ENCODE measurements around the gene CFAP100.

The CFAP100 gene

GRCh38 chr3:126445506-126445905 lies 50.8 kb downstream of the CFAP100 start:
- H3K4me1 Mint-ChIP-seq = no peaks in the 10 kb centered on the region
- no peaks in the 10 kb centered on the region for H3K9me3 Mint-ChIP-seq
- ATAC-seq = no peak
- H3K27me3 Mint-ChIP-seq = no peaks in the 10 kb centered on the region
- peaks cover 36% of the 10 kb centered on the region for H3K36me3 Mint-ChIP-seq
- H3K4me3 Mint-ChIP-seq = no peak overlapping the region
- no peak overlapping the region for H3K27ac Mint-ChIP-seq

DNA sequence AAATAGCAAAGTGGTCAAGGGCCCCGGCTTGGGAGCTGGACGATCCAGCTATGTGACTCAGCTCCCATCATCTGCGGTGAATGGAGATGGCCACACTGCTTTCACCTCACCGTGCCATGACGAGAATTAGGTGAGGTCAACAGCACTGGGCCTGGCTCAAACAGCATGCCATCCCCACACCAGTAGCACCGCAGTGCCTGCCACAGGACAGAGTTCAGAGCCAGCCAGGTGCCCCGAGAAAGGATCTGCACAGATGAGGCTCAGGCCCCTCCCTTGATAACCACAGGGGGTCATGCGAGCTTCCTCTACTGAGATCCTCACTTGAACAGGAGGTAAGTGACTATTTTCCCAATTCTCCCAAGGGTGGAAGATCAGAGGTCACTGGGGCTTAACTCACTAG lies 51.6 kb downstream of the CFAP100 start:
- Mint-ChIP-seq H3K27ac (no peak overlapping the region), H3K36me3 (peaks cover 36% of the 10 kb centered on the region), H3K9me3 (no peaks in the 10 kb centered on the region), H3K27me3 (no peaks in the 10 kb centered on the region), H3K4me3 (no peak overlapping the region), H3K4me1 (no peaks in the 10 kb centered on the region)
- no peak for ATAC-seq

DNA sequence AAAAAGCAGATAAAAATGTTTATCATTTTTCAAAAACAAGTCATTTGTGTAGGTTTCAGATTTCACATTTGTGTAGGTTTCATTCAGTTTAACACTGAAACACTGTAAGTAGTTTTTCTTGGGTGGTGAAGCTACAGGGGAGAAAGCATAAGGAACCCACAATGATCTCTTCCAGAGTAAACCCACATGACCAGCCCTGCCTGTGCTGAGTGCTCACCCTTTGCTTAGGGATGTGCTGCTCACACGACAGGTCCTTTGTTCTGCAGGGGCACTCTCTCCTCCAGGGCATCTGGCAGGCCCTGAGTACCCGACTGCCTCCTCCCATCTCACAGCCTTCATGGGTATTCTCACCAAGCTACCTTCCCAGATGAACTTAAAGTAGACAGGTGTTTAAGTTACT lies 52.1 kb downstream of the CFAP100 start:
- Mint-ChIP-seq H3K27ac (no peak overlapping the region), H3K36me3 (peaks cover 36% of the 10 kb centered on the region), H3K9me3 (no peaks in the 10 kb centered on the region), H3K4me1 (no peaks in the 10 kb centered on the region), H3K27me3 (no peaks in the 10 kb centered on the region), H3K4me3 (no peak overlapping the region)
- no peak for ATAC-seq

GRCh38 chr3:126447456-126448106 lies 52.9 kb downstream of the CFAP100 start:
- no peak overlapping the region for H3K27ac Mint-ChIP-seq
- no peak for ATAC-seq
- H3K4me3 Mint-ChIP-seq = no peak overlapping the region
- H3K36me3 Mint-ChIP-seq = peaks cover 36% of the 10 kb centered on the region
- H3K27me3 Mint-ChIP-seq = no peaks in the 10 kb centered on the region
- H3K4me1 Mint-ChIP-seq = no peaks in the 10 kb centered on the region
- no peaks in the 10 kb centered on the region for H3K9me3 Mint-ChIP-seq

- Mint-ChIP-seq H3K4me1 (no peaks in the 10 kb centered on the region), H3K4me3 (no peak overlapping the region), H3K27ac (no peak overlapping the region), H3K27me3 (no peaks in the 10 kb centered on the region), H3K9me3 (no peaks in the 10 kb centered on the region), H3K36me3 (peaks cover 30% of the 10 kb centered on the region)
- ATAC-seq = no peak
Observed at GRCh38 chr3:126448136-126448892, 53.6 kb downstream of the CFAP100 start.

- H3K27me3 Mint-ChIP-seq = no peaks in the 10 kb centered on the region
- peaks cover 29% of the 10 kb centered on the region for H3K36me3 Mint-ChIP-seq
- ATAC-seq = no peak
Observed at GRCh38 chr3:126448893-126449180, 54.1 kb downstream of the CFAP100 start.

DNA sequence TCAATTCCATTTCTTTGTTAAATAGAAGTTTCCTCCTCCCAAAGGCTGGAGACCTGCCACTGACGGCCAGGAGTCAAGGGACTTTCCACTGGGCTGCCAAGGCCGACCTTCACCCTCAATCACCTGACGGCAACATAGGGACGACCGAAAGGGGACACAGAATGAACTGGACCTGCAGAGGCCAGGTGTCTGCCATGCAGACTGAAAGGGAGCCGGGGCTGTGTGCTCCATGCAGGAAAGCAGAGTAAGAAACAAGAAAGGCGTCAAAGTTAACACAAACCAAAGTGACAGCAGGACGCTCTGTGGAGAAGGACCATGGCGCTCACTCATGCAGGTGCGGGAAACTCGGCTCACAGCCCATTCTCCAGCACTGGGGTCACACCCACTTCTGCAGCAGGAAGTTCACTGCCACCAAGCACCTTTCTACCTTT lies 54.9 kb downstream of the CFAP100 start:
- H3K4me3 Mint-ChIP-seq = no peak overlapping the region
- H3K27me3 Mint-ChIP-seq = no peaks in the 10 kb centered on the region
- ATAC-seq = no peak
- H3K9me3 Mint-ChIP-seq = no peaks in the 10 kb centered on the region
- no peak overlapping the region for H3K27ac Mint-ChIP-seq
- peaks cover 34% of the 10 kb centered on the region for H3K36me3 Mint-ChIP-seq
- no peaks in the 10 kb centered on the region for H3K4me1 Mint-ChIP-seq

More at GRCh38 chr3:126448893-126449180, 54.1 kb downstream of the CFAP100 start:
- H3K4me3 Mint-ChIP-seq = no peak overlapping the region
- H3K9me3 Mint-ChIP-seq = no peaks in the 10 kb centered on the region
- H3K27ac Mint-ChIP-seq = no peak overlapping the region
- H3K4me1 Mint-ChIP-seq = no peaks in the 10 kb centered on the region

DNA sequence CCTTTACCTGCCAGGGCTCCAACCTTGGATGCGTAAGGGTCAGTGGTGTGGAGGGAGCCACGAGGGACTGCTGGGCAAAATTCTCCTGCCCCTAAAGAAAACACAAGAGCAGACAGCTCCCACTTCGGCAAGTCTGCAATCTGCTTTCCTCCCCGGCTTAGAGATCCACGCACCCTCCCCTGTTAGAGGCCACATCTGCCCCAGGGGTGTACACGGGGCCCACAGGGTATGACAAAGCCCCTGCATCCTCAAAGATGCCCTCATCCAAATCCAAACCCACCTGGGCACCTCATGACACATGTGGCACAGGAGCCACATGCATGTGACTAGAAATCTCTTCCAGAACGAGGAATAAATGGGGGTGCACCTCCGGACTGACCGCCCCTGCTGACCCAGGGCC lies 55.5 kb downstream of the CFAP100 start:
- no peaks in the 10 kb centered on the region for H3K27me3 Mint-ChIP-seq
- no peak overlapping the region for H3K27ac Mint-ChIP-seq
- no peak overlapping the region for H3K4me3 Mint-ChIP-seq
- H3K36me3 Mint-ChIP-seq = peaks cover 40% of the 10 kb centered on the region
- no peak for ATAC-seq
- H3K4me1 Mint-ChIP-seq = peaks cover 3% of the 10 kb centered on the region
- no peaks in the 10 kb centered on the region for H3K9me3 Mint-ChIP-seq

GRCh38 chr3:126450744-126451143 lies 56.0 kb downstream of the CFAP100 start:
- Mint-ChIP-seq H3K36me3 (peaks cover 44% of the 10 kb centered on the region), H3K4me1 (peaks cover 7% of the 10 kb centered on the region), H3K27ac (no peak overlapping the region), H3K4me3 (no peak overlapping the region), H3K27me3 (no peaks in the 10 kb centered on the region), H3K9me3 (no peaks in the 10 kb centered on the region)
- no peak for ATAC-seq

DNA sequence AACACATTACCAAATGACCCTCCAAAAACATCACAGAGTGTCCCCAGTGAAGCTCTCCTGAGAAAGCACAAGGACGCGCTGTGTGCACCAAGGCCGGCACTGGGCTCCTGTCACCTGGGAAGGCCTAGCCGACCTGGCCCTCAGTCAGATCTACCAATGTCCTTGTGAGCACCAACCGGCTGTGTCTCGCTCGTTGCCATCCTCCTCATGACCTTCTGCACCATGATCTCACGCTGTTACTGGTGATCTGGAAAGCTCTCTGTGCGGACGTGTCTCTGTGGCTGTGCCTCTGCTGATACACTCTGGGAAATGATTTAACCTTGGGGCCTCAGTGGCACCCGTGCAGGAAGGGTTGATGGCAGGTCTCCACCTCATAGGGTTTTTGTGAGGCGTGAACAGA lies 56.8 kb downstream of the CFAP100 start:
- Mint-ChIP-seq H3K27ac (no peak overlapping the region), H3K36me3 (peaks cover 47% of the 10 kb centered on the region), H3K4me1 (peaks cover 7% of the 10 kb centered on the region), H3K4me3 (no peak overlapping the region), H3K27me3 (no peaks in the 10 kb centered on the region), H3K9me3 (no peaks in the 10 kb centered on the region)
- no peak for ATAC-seq

- H3K4me3 Mint-ChIP-seq = no peak overlapping the region
- peaks cover 54% of the 10 kb centered on the region for H3K36me3 Mint-ChIP-seq
- ATAC-seq = no peak
- H3K27me3 Mint-ChIP-seq = no peaks in the 10 kb centered on the region
- H3K4me1 Mint-ChIP-seq = peaks cover 7% of the 10 kb centered on the region
- no peak overlapping the region for H3K27ac Mint-ChIP-seq
- no peaks in the 10 kb centered on the region for H3K9me3 Mint-ChIP-seq
Observed at GRCh38 chr3:126452213-126452612, 57.5 kb downstream of the CFAP100 start.

DNA sequence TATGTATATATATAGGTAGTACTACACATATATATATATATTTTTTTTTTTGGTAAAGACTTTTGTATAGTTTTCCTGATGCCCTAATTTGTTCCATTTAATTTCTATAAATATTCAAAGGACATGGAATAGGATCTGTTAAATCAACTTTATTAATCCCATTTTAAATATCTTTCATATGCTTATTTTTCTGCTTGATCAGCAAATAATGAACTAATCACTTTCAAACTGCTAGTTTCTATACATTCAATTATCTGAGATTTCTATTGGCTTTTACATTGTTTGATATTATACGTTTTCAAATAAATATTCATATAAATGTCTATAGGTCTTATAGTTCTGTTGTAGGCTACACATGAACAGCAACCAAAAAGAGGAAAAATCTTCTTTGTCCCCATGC lies 59.3 kb downstream of the CFAP100 start:
- H3K4me1 Mint-ChIP-seq = peaks cover 7% of the 10 kb centered on the region
- no peaks in the 10 kb centered on the region for H3K9me3 Mint-ChIP-seq
- no peak for ATAC-seq
- no peak overlapping the region for H3K27ac Mint-ChIP-seq
- H3K36me3 Mint-ChIP-seq = peaks cover 54% of the 10 kb centered on the region
- H3K27me3 Mint-ChIP-seq = no peaks in the 10 kb centered on the region
- no peak overlapping the region for H3K4me3 Mint-ChIP-seq

- H3K27ac Mint-ChIP-seq = no peak overlapping the region
- H3K4me3 Mint-ChIP-seq = no peak overlapping the region
- peaks cover 58% of the 10 kb centered on the region for H3K36me3 Mint-ChIP-seq
- no peaks in the 10 kb centered on the region for H3K27me3 Mint-ChIP-seq
- no peaks in the 10 kb centered on the region for H3K9me3 Mint-ChIP-seq
- peaks cover 7% of the 10 kb centered on the region for H3K4me1 Mint-ChIP-seq
- ATAC-seq = no peak
Observed at GRCh38 chr3:126454437-126455198, 59.9 kb downstream of the CFAP100 start.

DNA sequence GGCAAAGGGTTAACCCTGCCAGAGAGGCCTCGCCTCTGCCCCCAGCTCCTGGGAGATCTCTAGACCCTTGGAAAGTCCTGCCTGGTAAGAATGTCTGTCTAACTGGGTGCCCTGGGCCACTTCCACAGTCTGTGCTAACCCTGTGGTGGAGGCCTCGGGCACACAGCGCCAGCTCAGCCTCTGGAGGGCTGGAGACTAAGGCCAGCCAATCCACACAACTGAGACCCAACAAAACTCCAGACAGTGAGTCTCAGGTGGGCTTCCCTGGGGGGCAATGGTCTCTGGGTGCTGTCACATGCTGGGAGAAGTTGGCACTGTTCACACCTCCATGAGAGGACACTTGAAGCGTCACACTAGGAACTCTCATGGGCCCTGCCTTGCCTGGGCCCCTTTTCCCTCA lies 61.5 kb downstream of the CFAP100 start:
- ATAC-seq = no peak
- Mint-ChIP-seq H3K36me3 (peaks cover 62% of the 10 kb centered on the region), H3K27ac (no peak overlapping the region), H3K27me3 (no peaks in the 10 kb centered on the region), H3K4me1 (peaks cover 7% of the 10 kb centered on the region), H3K9me3 (no peaks in the 10 kb centered on the region), H3K4me3 (no peak overlapping the region)

- H3K4me3 Mint-ChIP-seq = no peak overlapping the region
- peaks cover 7% of the 10 kb centered on the region for H3K4me1 Mint-ChIP-seq
- H3K9me3 Mint-ChIP-seq = no peaks in the 10 kb centered on the region
- ATAC-seq = no peak
- H3K27ac Mint-ChIP-seq = no peak overlapping the region
- peaks cover 62% of the 10 kb centered on the region for H3K36me3 Mint-ChIP-seq
- H3K27me3 Mint-ChIP-seq = no peaks in the 10 kb centered on the region
Observed at GRCh38 chr3:126456766-126457388, 62.2 kb downstream of the CFAP100 start.

Data from stimulated activated memory B cell treated with anti-CD40 and anti-IgM and Interleukin-4, amounts not matched to agents 10 μg/mL and 1 μg/mL and 100 μg/mL, for 72 hours (primary cell).